HUDEP-2 (cell line): ENCODE measurements around the gene SYNDIG1.
"Not testable (repeated sequence)": the region's sequence is repeated elsewhere in the genome, so short reads cannot be mapped to it uniquely, and the experiment has no call there.

ENCODE experiments used
- DNase-seq, 76 experiments: peaks; one replicate each; lab custom pipeline; 2025; ENCODE audit not compliant: unreplicated experiment in 76 of 76; lab: John Stamatoyannopoulos, UW

SYNDIG1 gene

DNA sequence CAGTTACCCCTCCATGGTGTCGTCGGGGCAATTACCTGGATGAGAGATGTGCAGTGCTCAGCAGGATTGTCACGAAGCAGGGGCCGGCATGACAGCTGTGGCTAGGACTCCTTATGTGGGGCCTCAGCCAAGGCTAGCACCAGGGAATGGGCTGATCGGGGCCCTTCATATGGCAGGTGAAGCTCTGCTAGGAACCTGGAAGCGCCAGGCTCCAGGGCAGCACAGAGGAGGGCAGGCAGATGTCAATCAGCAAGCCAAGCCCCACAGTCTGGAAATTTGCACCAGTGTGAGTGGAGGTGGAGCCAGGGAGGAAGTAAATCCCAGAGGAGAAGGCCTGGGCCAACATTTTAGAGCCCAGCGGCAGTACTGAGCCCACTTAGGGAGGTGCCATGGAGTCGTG lies 21.2 kb downstream of the SYNDIG1 start:
- DNase-seq = no peak

DNA sequence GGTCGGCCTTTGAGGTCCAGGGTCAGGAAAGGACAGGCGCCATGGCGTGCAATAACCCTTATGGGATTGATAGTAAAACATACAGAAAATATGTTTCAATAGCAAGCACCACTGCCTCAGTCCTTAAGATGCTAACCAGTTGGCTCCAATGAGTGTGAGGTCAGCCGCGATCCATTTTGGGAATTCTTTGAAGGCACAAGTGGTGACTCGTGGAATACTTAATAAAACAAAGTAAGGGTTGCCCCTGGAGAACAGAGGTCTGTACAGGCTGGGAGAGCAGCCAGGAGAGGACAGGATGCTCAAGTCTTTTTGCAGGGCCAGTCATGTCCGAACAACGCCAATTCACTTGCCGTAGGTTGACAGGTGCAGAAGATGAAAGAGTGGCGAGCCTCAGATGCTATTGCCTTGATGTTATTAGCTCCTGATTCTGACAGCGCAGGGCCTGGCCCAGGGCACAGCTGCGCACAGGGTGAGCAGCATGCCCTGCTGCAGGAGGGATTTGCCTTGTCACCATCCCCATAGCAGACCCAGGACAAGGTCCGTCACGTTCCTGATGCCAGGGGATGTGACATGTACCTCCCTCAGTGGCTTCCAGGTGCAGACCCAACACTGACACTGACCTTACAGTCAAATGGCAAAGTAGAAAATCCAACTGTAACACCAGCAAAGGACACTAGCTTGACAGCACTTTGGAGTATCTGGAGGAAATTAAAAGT lies 21.8 kb downstream of the SYNDIG1 start:
- DNase-seq = no peak

DNA sequence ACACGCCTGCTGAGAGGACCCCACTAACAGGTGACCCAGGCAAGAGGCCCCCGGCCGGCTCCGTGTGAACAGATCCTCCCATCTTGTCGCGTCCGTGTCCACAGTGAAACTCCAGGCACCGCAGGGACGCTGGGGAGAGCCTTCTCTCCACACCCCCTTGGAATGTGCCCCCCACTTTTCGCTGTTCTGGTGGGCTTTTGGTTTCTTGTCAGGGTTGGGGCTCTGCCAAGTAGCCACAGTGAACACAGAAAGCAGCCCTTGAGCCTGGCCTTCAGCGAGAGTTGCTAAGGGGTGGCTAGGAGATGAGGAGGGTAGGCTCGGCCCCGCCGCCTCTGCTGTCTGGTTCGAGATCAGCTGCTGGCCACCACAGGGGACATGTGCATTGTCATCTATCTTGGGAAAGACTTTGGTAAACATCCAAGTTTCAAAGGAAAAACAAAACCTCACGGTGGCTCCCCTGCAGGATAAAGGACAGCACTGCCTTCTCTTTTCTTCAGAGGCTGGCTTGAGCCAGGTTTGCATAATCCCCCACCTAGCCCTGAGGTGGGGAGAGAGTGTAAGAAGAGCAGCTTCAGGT lies 22.7 kb downstream of the SYNDIG1 start:
- DNase-seq = no peak

DNA sequence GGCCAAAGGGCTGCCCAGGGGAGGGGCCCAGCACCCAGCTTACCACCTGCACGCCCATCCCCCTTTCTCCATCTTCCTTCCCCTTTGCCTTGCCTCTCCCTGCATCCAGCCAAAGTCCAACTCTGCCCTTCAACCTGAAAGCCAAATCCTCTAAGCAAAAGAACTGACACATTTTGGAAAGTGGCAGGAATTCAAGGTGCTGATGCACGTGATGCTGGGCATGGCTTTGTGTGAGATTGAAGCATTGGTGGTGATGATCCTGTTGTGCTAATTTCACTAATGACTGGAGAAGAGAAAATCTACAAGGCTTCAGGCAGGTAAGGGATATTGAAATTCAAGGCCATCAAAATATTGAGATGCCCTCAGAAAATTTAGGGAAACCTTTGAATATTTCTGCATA lies 23.3 kb downstream of the SYNDIG1 start:
- no peak for DNase-seq

- DNase-seq = no peak
Measured at GRCh38 chr20:24493181-24493580, 23.8 kb downstream of the SYNDIG1 start.

DNA sequence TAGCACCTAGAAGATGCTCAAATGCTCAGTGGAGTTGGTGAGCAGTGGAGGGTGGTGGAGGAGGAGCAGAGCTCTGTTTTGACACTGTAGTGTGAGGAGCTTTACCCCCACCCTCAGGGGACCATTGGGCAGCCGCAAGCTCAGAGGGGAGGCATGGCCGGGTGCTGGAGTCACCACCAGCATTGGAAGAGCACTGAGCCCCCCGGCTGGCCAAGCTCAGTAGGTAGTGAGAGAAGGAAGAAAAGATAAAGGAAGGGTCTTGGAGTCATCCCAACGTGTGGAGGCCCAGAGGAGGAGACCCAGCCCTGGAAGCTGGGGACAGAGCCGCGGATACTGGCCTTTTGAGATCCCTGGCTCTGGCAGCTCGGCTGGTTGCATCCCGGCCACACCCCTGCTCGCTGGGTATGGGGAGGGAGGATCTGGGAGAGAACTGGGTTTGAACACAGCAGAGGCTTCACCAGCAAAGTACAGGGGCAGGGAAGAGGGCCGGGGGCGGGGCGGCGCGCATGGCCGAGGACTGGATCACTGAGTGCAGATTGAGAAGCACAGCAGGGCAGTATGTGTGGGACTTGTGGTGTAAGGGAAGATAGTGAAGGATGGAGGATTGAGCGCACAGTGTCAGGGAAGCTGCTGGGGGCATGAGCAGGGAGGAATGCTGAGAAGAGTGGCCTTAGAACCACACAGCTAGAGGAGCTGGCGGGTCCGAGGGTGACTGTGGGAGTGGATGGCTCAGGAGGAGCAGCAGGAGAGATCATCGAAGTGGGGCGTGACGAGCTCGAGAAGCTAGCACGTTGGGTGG lies 24.4 kb downstream of the SYNDIG1 start:
- DNase-seq = no peak

- DNase-seq = no peak
Measured at GRCh38 chr20:24494460-24494920, 25.1 kb downstream of the SYNDIG1 start.

DNA sequence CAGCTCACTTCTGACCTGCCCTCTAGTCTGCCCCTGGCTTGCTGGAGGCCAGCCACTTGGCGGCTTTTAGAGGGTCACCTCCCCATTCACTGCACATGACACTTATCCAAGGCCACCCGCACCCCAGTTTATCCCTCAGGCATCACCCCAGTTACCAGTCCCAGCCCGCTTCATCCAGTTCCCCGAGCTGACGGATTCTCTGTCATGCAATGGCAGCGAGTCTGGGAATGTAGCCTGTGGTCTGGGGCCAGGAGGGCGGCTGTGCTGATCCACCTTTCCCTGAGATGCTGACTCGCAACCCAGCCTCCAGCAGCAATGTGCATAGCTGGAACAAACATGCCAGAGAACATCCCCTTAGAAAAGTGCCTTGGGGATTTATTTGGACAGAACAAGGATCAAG lies 25.8 kb downstream of the SYNDIG1 start:
- no peak for DNase-seq

DNA sequence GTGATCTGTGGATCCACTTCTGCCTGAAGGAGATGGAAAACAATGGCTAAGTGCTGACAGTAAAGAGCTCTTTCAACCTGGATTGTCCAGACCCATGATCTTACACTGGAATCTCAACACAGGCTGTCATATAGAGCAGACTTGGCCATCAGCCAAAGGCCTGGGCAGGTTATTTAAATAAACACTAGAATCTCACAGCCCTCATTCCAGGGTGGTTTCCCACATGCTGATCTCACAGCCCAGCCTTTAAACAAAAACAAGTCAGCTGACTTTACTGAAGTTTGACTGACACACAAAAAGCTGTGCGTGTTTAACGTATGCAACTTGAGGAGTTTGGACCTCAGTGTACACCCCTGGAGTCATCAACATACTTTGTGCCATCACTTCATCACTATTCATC lies 28.4 kb downstream of the SYNDIG1 start:
- no peak for DNase-seq

DNA sequence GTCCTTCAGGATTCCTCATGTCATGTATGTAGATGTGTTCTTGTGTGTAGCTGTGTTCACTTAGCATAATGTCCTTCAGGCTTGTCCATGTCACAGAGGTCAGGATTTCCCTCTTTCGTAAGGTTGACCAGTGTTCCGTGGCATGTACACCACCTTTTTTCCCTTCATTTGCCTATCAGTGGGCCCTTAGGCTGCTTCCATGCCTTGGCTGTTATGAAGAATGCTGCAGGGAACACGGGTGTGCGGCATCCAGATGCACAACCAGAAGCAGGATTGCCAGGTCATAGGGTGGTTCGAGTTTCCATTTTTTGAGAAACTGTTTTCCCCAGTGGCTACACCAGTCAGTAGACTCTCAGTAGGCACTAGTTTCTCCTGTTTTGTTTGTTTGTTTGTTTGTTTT lies 29.2 kb downstream of the SYNDIG1 start:
- DNase-seq = no peak

- DNase-seq = no peak
Measured at GRCh38 chr20:24499472-24499871, 30.0 kb downstream of the SYNDIG1 start.

DNA sequence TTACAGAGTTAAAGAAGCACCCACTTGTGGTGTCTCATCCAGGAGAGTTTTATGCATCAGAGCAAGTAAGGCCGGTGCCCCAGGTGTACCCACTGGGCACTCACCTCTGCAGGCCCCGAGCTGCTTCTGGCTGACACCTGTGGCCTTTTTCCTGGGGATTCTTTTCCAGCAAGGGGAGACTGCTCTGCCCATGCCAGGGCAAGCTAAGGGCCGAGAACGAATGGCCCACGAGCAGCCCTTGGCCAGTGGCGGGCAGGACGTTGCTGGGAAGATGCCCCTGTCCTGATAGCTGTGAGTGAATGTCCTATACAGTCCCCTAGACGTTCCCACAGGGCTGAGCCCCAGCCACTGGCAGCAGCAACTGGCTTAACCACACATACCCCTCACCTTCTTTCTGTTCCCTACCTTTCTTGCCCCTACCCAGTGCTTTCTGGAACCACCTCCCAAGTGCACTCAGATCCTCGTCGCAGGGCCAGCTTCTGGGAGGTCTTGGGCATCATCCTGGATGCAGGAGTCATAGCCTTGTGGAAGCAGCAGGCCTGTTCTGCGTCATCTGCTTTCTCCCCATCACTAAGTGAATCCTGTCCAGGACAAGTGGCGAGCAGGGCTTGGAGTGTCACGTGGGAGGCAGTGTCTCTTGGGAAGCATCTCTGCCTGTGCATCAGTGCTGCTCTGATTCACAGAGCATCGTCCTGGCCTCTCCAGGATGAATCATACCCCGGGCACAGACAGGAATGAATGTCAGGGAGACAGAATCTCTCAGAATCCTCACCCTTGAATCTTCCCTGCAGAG lies 32.5 kb downstream of the SYNDIG1 start:
- no peak for DNase-seq

GRCh38 chr20:24502661-24503060 lies 33.2 kb downstream of the SYNDIG1 start:
- no peak for DNase-seq

- DNase-seq = no peak
Measured at GRCh38 chr20:24503352-24503931, 34.0 kb downstream of the SYNDIG1 start.

DNA sequence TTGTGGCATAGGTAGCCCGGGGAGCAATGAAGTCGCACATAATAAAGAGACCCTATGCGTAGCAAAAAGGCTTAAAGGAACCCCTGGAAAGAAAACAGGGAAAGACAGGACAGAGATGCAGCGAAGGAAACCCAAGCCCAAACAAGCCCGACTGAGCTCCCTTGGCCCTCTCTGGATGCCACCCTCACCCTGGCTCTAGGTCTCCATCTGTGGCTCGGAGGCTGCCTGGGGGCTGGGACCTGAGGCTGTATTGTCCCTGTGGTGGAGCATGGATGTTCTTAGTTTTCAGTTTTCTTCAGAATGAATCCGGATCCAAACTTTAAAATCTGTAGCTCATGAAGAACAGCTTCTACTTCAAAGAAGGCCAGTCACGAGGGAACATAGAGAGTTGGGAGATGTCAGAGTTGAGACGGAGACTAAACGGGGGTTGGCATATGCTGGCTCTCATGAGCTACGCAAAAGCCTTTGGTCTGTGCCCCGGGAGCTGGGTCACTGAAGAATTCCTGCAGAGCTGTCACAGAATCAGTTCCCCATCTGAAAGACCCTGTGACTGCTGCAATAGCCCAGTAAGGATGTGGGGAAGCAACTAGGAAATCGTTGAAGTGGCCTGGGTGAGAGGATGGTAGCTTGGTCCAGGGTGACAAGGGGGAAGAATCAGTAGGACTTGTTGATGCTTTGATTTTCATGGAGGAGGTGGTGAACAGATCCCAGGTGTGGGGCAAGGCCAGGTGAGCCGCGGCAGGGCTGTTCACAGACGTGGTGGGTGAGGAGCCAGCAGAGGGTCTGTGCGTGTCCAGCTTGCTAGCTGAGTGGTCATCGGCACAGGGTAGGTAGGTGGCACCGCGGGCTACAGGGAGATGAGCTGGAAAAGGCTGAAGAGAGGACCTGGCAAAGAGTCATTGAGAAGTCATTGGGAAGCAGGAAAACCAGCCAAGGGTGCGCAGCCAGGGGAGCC lies 35.2 kb downstream of the SYNDIG1 start:
- no peak for DNase-seq

DNA sequence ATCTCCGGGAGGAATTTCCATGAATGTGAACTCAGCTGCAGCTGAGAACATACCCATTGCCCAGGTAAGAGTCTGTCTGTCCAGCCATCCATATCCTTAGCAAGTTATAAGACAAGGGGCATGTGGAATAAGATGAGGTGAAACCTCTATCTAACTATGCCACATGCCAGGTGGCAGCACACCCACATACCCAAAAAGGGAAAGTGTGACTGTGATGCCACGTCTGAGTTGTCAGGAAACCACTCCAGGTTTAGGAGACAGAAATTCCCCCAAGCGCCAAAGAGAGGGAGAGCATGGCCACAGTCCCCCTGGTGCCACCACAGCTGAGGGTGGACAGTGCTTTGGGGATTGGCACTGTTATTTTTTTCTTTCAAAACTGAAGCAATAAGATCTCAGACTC lies 36.7 kb downstream of the SYNDIG1 start:
- no peak for DNase-seq

DNA sequence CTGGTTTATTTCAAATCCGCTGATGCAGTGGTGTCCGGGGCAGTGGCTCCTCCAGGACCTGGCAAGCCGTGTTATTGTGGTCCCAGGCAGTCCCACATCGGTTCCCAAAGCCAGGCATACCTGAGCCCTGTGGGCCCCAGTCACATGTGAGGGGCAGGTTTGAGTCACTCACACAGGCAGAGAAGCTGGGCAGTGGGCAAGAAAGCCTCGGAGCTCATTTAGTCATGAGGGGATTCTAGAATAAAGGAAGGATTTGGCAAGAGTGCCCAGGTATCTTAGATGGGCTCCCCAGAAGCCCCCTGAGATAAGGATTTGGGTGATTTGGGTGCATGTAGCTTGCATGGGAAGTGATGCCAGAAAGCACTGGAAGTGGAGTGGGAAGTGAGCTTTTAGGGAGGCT lies 37.3 kb downstream of the SYNDIG1 start:
- DNase-seq = no peak

DNA sequence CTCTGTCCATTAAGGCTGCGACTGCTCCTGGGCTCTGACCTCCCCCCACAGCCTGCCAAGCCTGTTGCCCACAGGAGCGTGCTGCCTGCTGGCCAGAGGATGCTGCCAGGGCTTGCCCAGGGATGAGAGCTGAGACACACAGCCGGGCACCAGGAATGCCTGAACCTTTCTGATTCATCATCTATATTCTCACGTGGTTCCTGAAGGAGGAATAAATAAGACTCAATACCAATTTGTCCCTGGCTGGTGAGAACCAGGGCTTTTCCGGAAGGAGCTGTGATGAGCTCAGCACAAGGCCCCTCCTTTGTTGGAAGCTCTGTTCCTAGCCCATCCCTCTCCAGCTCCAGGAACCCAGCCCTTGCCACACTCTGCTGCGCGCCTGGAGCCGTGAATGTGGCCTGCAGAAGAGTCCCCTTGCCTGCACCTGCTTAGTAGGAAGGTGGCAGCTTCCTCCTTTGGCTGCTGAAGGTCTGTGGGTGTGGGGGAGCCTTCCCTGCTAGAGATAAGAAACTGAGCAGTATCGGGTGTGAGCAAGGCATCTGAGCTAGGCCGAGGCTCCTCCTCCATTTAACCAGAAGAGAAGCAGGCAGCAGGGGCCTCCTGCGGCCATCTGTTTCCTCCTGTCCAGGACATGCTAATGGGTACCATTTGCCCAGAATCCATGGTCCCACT lies 37.9 kb downstream of the SYNDIG1 start:
- DNase-seq = no peak

- DNase-seq = not testable (repeated sequence)
Measured at GRCh38 chr20:24512441-24512840, 43.0 kb downstream of the SYNDIG1 start.
